ENCODE measurements around the gene MTERF4.

GRCh38 chr2:241074065-241074818 lies 27.8 kb downstream of the MTERF4 start:
- TF ChIP-seq, protein P1, sequence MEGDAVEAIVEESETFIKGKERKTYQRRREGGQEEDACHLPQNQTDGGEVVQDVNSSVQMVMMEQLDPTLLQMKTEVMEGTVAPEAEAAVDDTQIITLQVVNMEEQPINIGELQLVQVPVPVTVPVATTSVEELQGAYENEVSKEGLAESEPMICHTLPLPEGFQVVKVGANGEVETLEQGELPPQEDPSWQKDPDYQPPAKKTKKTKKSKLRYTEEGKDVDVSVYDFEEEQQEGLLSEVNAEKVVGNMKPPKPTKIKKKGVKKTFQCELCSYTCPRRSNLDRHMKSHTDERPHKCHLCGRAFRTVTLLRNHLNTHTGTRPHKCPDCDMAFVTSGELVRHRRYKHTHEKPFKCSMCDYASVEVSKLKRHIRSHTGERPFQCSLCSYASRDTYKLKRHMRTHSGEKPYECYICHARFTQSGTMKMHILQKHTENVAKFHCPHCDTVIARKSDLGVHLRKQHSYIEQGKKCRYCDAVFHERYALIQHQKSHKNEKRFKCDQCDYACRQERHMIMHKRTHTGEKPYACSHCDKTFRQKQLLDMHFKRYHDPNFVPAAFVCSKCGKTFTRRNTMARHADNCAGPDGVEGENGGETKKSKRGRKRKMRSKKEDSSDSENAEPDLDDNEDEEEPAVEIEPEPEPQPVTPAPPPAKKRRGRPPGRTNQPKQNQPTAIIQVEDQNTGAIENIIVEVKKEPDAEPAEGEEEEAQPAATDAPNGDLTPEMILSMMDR (conservative IDR thresholded peaks at IDR 0.05 in 1 of 2, IDR thresholded peaks at IDR 0.05 in 1 of 2; ENCODE audit: extremely low read depth in 1 of 2, insufficient read depth in 1 of 2, low read depth in 1 of 2, low read length in 2 of 2): no peak
- no peak for TF ChIP-seq EZH2 (IDR thresholded peaks at IDR 0.05; ENCODE audit: borderline replicate concordance, low read length)
